GM12891 (cell line): ENCODE data around the gene KIAA0825.

Experiments used
- PAX5 ChIP-seq: IDR thresholded peaks from 2 replicates; pipeline ENCODE4 v1.6.1; 2011; ENCODE audit warnings: low read length, moderate library complexity, mild to moderate bottlenecking; ENCODE audit not compliant: insufficient read depth, severe bottlenecking
- POLR2A ChIP-seq: IDR thresholded peaks from 2 replicates; pipeline ENCODE4 v1.6.1; 2011; ENCODE audit warnings: low read depth, low read length, control low read depth
- POLR2AphosphoS5 ChIP-seq: IDR thresholded peaks from 2 replicates; pipeline ENCODE4 v1.6.1; 2011; ENCODE audit warnings: low read depth, low read length, control low read depth
- POU2F2 ChIP-seq: IDR thresholded peaks from 2 replicates; pipeline ENCODE4 v1.6.1; 2011; ENCODE audit warnings: low read depth, mild to moderate bottlenecking, control low read depth, low read length, moderate library complexity
- SPI1 ChIP-seq: IDR thresholded peaks from 2 replicates; pipeline ENCODE4 v1.6.1; 2011; ENCODE audit warnings: low read depth, low read length, control low read depth
- TAF1 ChIP-seq: IDR thresholded peaks from 2 replicates; pipeline ENCODE4 v1.6.1; 2011; ENCODE audit warnings: low read depth, low read length, control low read depth

GRCh38 chr5:94469894-94470329, 148.5 kb downstream of the KIAA0825 start:
- TF ChIP-seq TAF1 (no peak), POLR2AphosphoS5 (no peak), POLR2A (no peak), PAX5 (no peak), POU2F2 (no peak), SPI1 (no peak)
